Measurements from ENCODE around the gene ROPN1L. TPM values are rescaled to one million over a fixed set of nuclear protein-coding genes. Genes with fewer than 3 reads are reported as not detected.

ROPN1L gene
- total RNA-seq, 1 experiment from 2014 or later, result 0.82 TPM

- CTCF ChIA-PET, result interaction anchor here (1.0 to 2.1 kb wide), 2 partner anchors 13 to 15 kb away, joined by 4 to 8 read pairs; no protein-coding TSS in a partner anchor
- POLR2A ChIA-PET, result interaction anchor here (1.2 to 1.4 kb wide), 2 partner anchors 10 to 101 kb away, joined by 3 read pairs; no protein-coding TSS in a partner anchor
- TF ChIP-seq CTCF (IDR thresholded peaks at IDR 0.05; ENCODE audit: unreplicated experiment), result no peak
- Mint-ChIP-seq H3K4me1 (ENCODE audit: insufficient read depth, unreplicated experiment) (no peaks in the 10 kb centered on the region), H3K9me3 (ENCODE audit: unreplicated experiment) (no peaks in the 10 kb centered on the region), H3K27me3 (ENCODE audit: insufficient read depth, unreplicated experiment) (no peaks in the 10 kb centered on the region), H3K4me3 (ENCODE audit: unreplicated experiment) (no peak overlapping the region), H3K36me3 (ENCODE audit: insufficient read depth, unreplicated experiment) (peaks cover 96% of the 10 kb centered on the region), H3K27ac (ENCODE audit: low read depth, unreplicated experiment) (no peak overlapping the region)
- intact Hi-C loops (cut with micrococcal nuclease), result no loop called here
- no peak for DNase-seq (ENCODE audit: unreplicated experiment)
- no TSS peak for BruUV-seq (replicated peaks)
Observed at GRCh38 chr5:10411336-10411735, 30.3 kb upstream of the ROPN1L start.

DNA sequence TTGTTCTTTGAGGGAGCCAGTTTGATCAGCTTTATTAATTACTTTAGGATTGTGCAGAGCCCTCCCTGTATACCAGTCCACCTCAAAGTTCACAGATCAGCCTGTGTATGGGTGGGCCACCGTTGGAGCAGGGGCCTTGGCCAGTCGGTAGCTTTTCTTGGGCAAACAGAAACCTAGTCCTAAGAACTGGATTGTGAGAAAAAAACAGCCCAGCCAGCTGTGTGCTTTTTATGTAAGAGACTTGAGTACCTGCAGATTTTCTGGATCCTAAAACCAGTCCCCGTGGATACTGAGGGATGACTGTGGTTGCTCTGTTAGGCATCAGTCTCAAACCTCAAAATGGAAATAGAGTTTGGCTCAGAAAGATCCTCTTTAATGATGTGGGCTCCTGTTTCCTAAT lies 24.8 kb upstream of the ROPN1L start:
- H3K27ac Mint-ChIP-seq (ENCODE audit: low read depth, unreplicated experiment), result no peak overlapping the region
- no TSS peak for BruUV-seq (replicated peaks)
- CTCF ChIA-PET, result interaction anchor here (0.6 kb wide), 1 partner anchor 45 kb away, joined by 3 read pairs; no protein-coding TSS in a partner anchor
- intact Hi-C loops (cut with micrococcal nuclease), result no loop called here
- POLR2A ChIA-PET, result interaction anchor here (1.2 kb wide), 1 partner anchor 35 kb away, joined by 3 read pairs; no protein-coding TSS in a partner anchor
- H3K4me3 Mint-ChIP-seq (ENCODE audit: unreplicated experiment), result no peak overlapping the region
- no peak for DNase-seq (ENCODE audit: unreplicated experiment)
- no peak for TF ChIP-seq CTCF (IDR thresholded peaks at IDR 0.05; ENCODE audit: unreplicated experiment)
- H3K27me3 Mint-ChIP-seq (ENCODE audit: insufficient read depth, unreplicated experiment), result no peaks in the 10 kb centered on the region
- no peaks in the 10 kb centered on the region for H3K9me3 Mint-ChIP-seq (ENCODE audit: unreplicated experiment)
- H3K36me3 Mint-ChIP-seq (ENCODE audit: insufficient read depth, unreplicated experiment), result peaks cover 100% of the 10 kb centered on the region
- no peaks in the 10 kb centered on the region for H3K4me1 Mint-ChIP-seq (ENCODE audit: insufficient read depth, unreplicated experiment)

DNA sequence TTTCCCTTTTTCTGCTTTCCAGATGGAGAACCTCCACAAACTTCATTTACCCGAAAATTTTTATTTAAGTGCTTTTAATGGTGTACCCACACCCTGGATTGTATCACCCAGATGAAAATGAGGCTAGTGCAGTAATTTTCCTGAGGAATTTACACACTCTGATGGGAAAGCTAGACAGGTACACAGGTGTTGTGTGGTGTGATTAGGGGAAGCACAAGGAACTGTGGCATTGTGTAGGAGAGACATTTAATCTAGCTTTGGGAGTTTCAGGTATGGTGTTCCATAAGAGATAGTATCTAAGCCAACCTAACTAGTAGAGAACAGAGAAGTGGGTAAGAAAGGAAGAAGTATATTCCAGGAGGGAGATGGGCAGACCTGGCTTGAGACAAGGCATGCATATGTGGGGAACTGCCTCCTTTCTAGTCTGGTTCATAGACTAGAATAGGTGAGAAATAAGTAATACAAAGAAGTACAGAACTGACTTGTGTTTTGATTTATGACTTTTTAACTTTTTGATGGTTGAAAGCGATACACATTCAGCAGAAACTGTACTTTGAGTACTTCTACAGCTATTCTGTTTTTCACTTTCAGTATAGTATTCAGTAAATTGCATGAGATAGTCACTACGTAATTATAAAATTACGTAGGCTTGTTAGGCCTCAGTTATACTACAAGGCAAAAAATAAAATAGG lies 22.9 kb upstream of the ROPN1L start:
- ChIA-PET POLR2A (no interaction called here), CTCF (interaction anchor here (0.6 to 1.0 kb wide), 3 partner anchors 10 to 173 kb away, joined by 3 read pairs; no protein-coding TSS in a partner anchor)
- no peak for TF ChIP-seq CTCF (IDR thresholded peaks at IDR 0.05; ENCODE audit: unreplicated experiment)
- H3K9me3 Mint-ChIP-seq (ENCODE audit: unreplicated experiment), result no peaks in the 10 kb centered on the region
- H3K27ac Mint-ChIP-seq (ENCODE audit: low read depth, unreplicated experiment), result no peak overlapping the region
- H3K4me1 Mint-ChIP-seq (ENCODE audit: insufficient read depth, unreplicated experiment), result no peaks in the 10 kb centered on the region
- no peak for DNase-seq (ENCODE audit: unreplicated experiment)
- H3K36me3 Mint-ChIP-seq (ENCODE audit: insufficient read depth, unreplicated experiment), result peaks cover 100% of the 10 kb centered on the region
- BruUV-seq (replicated peaks), result no TSS peak
- intact Hi-C loops (cut with micrococcal nuclease), result no loop called here
- H3K27me3 Mint-ChIP-seq (ENCODE audit: insufficient read depth, unreplicated experiment), result no peaks in the 10 kb centered on the region
- H3K4me3 Mint-ChIP-seq (ENCODE audit: unreplicated experiment), result no peak overlapping the region

DNA sequence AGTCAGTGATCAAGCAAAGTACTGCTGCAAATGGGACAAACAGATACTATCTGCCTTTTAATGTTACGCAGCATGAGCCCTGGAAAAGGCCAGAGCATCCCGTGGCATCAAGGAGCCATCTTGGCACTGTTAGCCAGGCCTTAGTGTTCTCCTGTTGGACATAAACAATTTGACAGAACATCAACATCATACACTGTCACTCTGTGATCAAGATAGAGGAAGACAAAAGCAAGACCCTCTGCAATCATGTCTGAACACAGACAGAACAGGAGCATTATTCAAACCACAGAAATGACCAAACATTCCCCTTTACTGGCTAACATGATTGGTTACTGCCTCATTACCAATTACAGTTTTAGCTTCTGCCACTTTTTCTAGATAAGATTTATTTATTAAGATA lies 21.2 kb upstream of the ROPN1L start:
- Mint-ChIP-seq H3K27me3 (ENCODE audit: insufficient read depth, unreplicated experiment) (no peaks in the 10 kb centered on the region), H3K4me1 (ENCODE audit: insufficient read depth, unreplicated experiment) (no peaks in the 10 kb centered on the region), H3K4me3 (ENCODE audit: unreplicated experiment) (no peak overlapping the region), H3K27ac (ENCODE audit: low read depth, unreplicated experiment) (peak overlapping the region; percentile 49), H3K9me3 (ENCODE audit: unreplicated experiment) (no peaks in the 10 kb centered on the region), H3K36me3 (ENCODE audit: insufficient read depth, unreplicated experiment) (peaks cover 90% of the 10 kb centered on the region)
- no peak for DNase-seq (ENCODE audit: unreplicated experiment)
- no peak for TF ChIP-seq CTCF (IDR thresholded peaks at IDR 0.05; ENCODE audit: unreplicated experiment)
- ChIA-PET CTCF (interaction anchor here (0.7 to 4.8 kb wide), 3 partner anchors 38 to 137 kb away, joined by 3 to 36 read pairs (median 4); no protein-coding TSS in a partner anchor), POLR2A (interaction anchor here (1.2 kb wide), 1 partner anchor 11 kb away, joined by 4 read pairs; no protein-coding TSS in a partner anchor)
- no TSS peak for BruUV-seq (replicated peaks)
- intact Hi-C loops (cut with micrococcal nuclease), result no loop called here
